GM12872 (cell line): ENCODE results near the gene KIF3B.

Experiments
- TF ChIP-seq, protein P1 (sequence below): IDR thresholded peaks from 3 replicates; pipeline ENCODE4 v1.5.1; 2011; ENCODE audit warnings: low read depth, mild to moderate bottlenecking, low read length, moderate library complexity; ENCODE audit not compliant: insufficient read depth

The KIF3B gene

DNA sequence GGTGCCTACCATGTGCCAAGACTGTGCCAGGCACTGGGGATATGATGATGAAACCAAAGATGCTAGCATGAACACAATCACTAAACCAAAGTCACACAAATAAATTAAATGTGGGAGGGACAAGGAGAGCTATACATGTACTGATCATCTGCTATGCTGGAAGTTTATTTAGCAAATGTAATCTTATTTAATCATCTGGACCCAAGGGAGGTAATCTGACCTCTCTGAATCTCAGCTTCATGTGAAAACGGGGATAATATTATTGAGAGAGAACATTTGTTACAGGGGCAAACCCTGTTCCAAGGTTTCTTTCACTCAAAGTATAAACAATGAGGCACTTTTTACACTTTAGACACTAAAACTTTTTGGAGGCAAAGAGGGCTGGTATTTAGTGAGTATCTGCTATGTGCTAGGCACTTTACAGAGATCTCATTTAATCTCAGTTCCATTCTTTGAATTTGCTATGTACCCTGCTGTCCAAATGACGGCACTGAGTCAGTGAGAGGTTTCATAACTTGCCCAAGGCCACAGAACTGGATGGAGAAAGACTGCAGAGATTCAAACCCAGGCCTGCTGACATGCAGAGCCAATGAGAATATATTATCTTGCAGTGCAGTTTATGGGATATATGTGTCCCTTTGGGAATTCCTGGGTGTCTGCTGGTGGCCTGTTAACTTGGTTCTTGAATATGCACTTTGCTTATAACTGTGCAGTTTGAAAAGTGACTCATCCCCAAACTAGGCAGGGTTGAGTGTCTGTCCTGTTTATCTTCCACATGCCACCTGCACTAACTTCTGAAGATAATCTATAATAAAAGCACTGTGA is 77.4 kb downstream of the KIF3B start:
- TF ChIP-seq, protein P1, sequence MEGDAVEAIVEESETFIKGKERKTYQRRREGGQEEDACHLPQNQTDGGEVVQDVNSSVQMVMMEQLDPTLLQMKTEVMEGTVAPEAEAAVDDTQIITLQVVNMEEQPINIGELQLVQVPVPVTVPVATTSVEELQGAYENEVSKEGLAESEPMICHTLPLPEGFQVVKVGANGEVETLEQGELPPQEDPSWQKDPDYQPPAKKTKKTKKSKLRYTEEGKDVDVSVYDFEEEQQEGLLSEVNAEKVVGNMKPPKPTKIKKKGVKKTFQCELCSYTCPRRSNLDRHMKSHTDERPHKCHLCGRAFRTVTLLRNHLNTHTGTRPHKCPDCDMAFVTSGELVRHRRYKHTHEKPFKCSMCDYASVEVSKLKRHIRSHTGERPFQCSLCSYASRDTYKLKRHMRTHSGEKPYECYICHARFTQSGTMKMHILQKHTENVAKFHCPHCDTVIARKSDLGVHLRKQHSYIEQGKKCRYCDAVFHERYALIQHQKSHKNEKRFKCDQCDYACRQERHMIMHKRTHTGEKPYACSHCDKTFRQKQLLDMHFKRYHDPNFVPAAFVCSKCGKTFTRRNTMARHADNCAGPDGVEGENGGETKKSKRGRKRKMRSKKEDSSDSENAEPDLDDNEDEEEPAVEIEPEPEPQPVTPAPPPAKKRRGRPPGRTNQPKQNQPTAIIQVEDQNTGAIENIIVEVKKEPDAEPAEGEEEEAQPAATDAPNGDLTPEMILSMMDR: no peak

DNA sequence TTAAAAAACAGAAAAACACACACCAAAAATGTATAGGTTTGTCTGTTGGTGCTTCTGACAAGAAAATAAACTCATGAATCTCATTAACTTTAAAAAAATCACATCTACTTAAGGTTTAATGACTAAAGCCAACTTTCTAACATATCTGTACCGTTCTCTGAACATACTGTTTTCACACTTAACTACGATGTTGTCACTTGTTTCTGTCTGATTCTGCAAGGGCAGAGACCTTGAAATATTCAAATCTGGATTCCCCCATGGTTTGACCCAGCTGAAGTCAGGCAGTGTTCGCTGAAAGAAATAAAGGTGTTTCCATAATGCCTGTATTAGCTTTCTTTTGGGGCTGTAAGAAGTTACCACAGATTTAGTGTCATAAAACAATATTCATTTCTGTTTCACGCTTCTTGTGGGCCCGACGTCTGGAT is 78.0 kb downstream of the KIF3B start:
- TF ChIP-seq, protein P1: no peak

DNA sequence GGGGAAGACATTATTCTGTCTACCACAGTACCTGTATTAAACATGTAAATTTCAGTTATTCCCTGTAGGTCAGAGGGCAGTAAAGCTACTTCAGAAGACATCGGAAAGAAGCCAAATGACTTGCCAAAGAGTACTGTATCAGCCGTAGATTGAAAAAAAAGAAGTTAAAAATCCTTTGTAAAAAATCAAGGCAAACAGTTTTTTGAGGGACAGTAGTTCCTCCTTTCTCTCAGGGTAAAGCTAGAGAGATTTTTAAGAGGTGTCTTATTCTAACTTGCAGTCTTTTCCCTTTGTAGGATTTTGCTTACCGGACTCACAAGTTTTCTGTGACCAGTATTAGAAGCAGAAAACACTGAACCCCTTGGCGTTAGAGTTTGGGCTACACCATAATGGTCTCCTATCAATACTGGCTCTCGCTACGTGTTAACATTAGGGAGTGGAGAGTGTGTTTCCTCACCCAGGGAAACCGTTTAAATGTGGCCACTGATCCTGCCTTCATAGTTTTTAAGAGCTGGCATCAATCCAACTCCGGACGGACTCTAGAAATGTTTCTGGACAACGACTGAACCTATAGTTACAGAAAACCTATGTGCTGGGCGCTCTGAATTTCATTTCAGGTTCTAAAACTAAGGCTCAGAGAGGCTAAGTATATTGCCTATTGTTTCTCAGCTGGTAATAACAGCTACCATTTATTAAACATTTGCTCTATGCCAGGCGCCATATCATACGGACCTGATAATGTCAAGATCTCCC is 79.3 kb downstream of the KIF3B start:
- TF ChIP-seq, protein P1: no peak

DNA sequence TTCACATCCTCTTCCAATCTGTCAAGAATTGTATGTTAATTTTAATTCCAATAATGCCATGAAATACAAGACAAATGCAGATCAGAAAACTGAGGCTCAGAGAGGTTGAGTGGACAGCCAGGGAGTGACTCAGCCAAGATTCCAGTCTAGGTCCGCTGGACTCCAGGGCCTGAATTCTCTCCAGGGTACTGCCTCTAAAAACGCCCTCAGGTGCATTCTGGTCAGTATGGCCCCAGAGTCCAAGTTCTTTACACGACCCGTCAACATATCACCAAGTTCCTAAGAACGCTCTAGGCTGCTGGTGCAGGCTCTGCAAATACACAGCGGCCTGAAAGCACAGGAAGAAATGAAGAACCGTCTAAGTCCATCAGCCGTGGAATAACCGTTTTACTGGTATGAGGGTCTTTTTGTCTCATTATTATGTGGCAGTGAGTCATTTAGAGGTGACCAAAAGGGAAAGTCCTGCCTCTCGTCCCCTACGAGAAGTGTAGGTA is 80.0 kb downstream of the KIF3B start:
- TF ChIP-seq, protein P1: no peak

DNA sequence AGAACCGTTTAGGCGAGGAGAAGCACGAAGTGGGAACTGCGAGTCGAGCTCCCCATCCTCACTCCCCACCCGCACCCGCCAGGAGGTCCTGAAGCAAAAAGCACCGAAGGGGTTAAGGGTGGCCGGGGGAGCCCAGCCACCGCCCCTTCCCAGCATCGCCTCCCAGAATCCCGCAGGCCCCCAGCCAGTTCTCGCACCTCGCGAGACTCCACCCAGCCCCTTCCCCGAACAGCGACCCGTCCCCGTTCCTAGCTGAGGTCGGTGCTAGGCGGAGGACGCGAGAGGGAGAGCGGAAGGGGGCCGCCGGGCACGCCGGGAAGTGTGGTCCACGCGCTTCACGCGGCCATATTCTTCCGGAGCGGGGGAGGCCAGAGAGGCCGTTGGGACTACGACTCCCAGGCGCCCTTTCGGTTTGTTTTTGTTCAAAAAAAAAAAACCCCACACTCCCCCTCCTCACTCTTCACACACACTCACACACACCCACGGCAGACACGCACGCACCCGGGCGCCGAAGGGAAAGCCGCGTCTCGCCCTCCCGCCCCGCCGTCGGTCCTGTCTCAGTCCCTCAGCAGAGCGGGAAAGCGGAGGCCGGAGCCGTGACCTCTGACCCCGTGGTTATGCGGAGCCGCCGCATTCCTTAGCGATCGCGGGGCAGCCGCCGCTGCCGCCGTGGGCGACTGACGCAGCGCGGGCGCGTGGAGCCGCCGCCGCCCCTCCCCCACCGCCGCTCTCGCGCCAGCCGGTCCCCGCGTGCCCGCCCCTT is 80.6 kb downstream of the KIF3B start, which contains the start of gene ASXL1:
TSS of gene ASXL1 (plus strand) at position 463 of the 763 bp plus-strand sequence. CDS start 445 bp downstream, outside the sequence.
- TF ChIP-seq, protein P1: no peak

DNA sequence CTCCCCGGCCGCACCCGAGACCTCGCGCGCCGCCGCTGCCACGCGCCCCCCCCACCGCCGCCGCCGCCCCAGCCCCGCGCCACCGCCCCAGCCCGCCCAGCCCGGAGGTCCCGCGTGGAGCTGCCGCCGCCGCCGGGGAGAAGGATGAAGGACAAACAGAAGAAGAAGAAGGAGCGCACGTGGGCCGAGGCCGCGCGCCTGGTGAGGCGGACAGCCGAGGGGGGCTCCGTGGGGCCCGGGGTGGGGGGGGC is 81.1 kb downstream of the KIF3B start:
- TF ChIP-seq, protein P1: no peak

DNA sequence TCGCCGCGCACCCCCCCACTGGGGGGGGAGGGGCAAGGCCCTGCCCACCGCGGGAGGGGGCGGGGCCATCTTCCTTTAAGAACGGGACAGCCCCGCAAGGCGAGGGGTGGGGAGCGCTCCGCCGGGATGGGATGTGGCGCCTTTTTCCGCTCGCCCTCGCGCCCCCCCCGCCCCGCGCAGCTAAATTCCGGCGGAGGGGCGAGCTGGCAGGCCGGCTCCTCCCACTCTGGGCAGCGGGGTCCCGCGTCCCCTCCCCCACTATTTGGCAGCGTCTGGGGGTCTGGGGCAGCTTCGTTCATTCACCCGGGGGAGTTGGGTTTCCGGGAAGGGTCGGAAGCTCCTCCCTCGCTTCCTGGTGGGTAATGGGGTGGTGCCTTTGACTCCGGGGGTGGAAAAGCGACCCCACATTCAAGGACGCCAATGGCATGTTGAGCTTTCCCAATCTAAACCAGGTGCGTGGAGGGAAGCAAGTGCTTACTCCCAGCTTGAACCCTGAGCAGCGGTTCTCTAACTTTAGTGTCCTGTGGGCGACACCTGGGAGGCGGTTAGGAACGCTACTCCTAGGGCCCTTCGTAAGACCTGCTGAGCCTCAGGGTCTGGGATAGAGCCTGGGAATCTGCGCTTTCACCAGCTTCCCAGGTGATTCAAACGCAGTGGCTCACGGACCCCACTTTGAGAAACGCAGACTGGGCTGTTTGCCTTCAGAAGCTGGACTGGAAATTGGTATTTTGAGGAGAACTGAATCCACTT is 81.6 kb downstream of the KIF3B start:
- TF ChIP-seq, protein P1: no peak
